Ectodermal cell (in vitro differentiated cells): ENCODE results near the gene MICOS13. TPM values are rescaled to one million over a fixed set of nuclear protein-coding genes. Genes with fewer than 3 reads are reported as not detected.

Experiments
- H3K27ac ChIP-seq: 2 replicates; pipeline ENCODE4 v1.7.0; 2013; ENCODE audit warnings: mild to moderate bottlenecking, low read depth, low read length; ENCODE audit not compliant: insufficient read depth, poor library complexity, severe bottlenecking
- H3K27me3 ChIP-seq: 2 replicates; pipeline ENCODE4 v1.7.0; 2013; ENCODE audit warnings: mild to moderate bottlenecking, low read length; ENCODE audit not compliant: insufficient read depth, control insufficient read depth, poor library complexity, severe bottlenecking
- H3K36me3 ChIP-seq: one replicate; pipeline ENCODE4 v1.7.0; 2013; ENCODE audit warnings: low read length; ENCODE audit not compliant: control insufficient read depth, insufficient read depth
- H3K4me1 ChIP-seq: one replicate; pipeline ENCODE4 v1.7.0; 2013; ENCODE audit warnings: low read length; ENCODE audit not compliant: control insufficient read depth, insufficient read depth
- H3K4me3 ChIP-seq: 2 replicates; pipeline ENCODE4 v1.7.0; 2013; ENCODE audit warnings: low read depth, low read length, control low read depth; ENCODE audit not compliant: insufficient read depth
- H3K9me3 ChIP-seq: 2 replicates; pipeline ENCODE4 v1.7.0; 2013; ENCODE audit warnings: mild to moderate bottlenecking, low read length, moderate library complexity; ENCODE audit not compliant: control insufficient read depth
- WGBS, 2 experiments: methylation state at CpG; one replicate each; pipeline ENCODE4 v1.1.7; 2013; ENCODE audit warnings: missing lambda C conversion rate in 2 of 2; 5-methylcytosine and 5-hydroxymethylcytosine counted together
- polyA plus RNA-seq, 4 experiments: library from polyadenylated mRNA; stranded (reverse); fragments of 50-300 nt; gene quantifications; one replicate each; pipeline ENCODE4 v1.2.3, GENCODE V29; 2013

Gene MICOS13, protein sequence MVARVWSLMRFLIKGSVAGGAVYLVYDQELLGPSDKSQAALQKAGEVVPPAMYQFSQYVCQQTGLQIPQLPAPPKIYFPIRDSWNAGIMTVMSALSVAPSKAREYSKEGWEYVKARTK
- polyA plus RNA-seq (2013, experiment 1 of 4) = 16.3 TPM
- 18.0 TPM for polyA plus RNA-seq (2013, experiment 2 of 4)
- polyA plus RNA-seq (2013, experiment 3 of 4) = 22.3 TPM
- 22.4 TPM for polyA plus RNA-seq (2013, experiment 4 of 4)

GRCh38 chr19:5680437-5681368 is at the start of gene MICOS13, which contains the start of gene HSD11B1L:
Gene MICOS13 (minus strand): TSS chr19:5680516. CDS start chr19:5680486, 30 bp downstream.
Gene HSD11B1L (plus strand): TSS chr19:5681027. CDS start chr19:5684833, 3,806 bp downstream.
- WGBS, 2 experiments = 2 to 3% methylated on average over 94 of the region's 94 CpGs
- peaks cover 3% of the 10 kb centered on the region for H3K36me3 ChIP-seq
- H3K27me3 ChIP-seq = no peaks in the 10 kb centered on the region
- no peaks in the 10 kb centered on the region for H3K9me3 ChIP-seq
- peak within 1 kb of the TSS; percentile 83 for H3K4me3 ChIP-seq
- peaks cover 13% of the 10 kb centered on the region for H3K4me1 ChIP-seq
- H3K27ac ChIP-seq = peak within 1 kb of the TSS; percentile 80

- Histone ChIP-seq H3K36me3 (no peaks in the 10 kb centered on the region), H3K4me3 (no peak overlapping the region), H3K4me1 (no peaks in the 10 kb centered on the region), H3K9me3 (no peaks in the 10 kb centered on the region), H3K27me3 (peaks cover 3% of the 10 kb centered on the region), H3K27ac (no peak overlapping the region)
- 84 to 90% methylated on average over 4 of the region's 4 CpGs for WGBS, 2 experiments
These were observed 47.2 kb upstream of the MICOS13 start for GRCh38 chr19:5727453-5728050.

GRCh38 chr19:5719961-5720790 is 39.9 kb upstream of the MICOS13 start, which contains the start of the genes CATSPERD and LONP1:
Gene CATSPERD (plus strand): TSS chr19:5720637. CDS start chr19:5720738, 101 bp downstream.
Gene LONP1 (minus strand): TSS chr19:5720146. CDS start chr19:5720132, 14 bp downstream.
- WGBS, 2 experiments = 1% methylated on average over 90 of the region's 90 CpGs

DNA sequence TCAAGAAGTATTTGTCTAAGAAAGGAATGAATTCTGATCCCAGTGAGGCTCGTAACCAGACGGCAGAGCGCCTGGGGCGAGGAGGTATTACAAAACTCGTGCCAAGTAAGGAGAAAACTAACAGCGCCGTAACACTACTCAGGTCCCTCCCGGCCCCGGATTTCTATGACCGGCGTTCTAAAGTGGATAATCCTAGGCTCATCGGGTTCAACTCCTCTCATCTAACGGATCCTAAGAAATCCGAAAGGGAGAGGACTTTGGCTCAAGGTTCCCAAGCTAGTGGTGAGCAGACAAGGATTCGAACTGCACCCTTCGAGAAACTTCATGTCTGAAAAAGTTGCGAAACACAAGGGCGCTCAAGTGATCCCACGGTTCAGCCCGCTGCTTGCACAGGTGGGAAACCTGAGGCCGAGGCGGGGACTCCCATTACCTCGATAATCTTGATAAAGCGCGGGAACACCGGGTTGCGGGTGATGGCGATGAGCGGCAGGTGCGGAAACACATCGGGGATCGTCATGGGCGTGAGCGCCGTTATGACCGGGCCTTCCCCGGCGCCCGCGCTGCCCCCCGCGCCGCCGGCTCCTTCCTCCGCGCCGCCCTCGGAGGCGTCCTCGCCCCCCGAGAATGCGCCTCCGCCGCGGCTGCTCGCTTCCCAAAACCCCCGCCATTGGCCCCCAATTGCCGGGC is 39.1 kb upstream of the MICOS13 start:
- WGBS, 2 experiments = 1% methylated on average over 58 of the region's 58 CpGs
- Histone ChIP-seq H3K4me1 (peaks cover 8% of the 10 kb centered on the region), H3K4me3 (peak overlapping the region; percentile 73), H3K27ac (peak overlapping the region; percentile 76), H3K9me3 (no peaks in the 10 kb centered on the region), H3K36me3 (peaks cover 6% of the 10 kb centered on the region), H3K27me3 (no peaks in the 10 kb centered on the region)

More at GRCh38 chr19:5719961-5720790, 39.9 kb upstream of the MICOS13 start, which contains the start of the genes CATSPERD and LONP1:
- Histone ChIP-seq H3K27ac (peak within 1 kb of the TSS; percentile 91), H3K9me3 (no peaks in the 10 kb centered on the region), H3K4me1 (peaks cover 8% of the 10 kb centered on the region), H3K36me3 (peaks cover 6% of the 10 kb centered on the region), H3K27me3 (no peaks in the 10 kb centered on the region), H3K4me3 (peak within 1 kb of the TSS; percentile 73)

GRCh38 chr19:5718579-5719273 is 38.4 kb upstream of the MICOS13 start:
- H3K27ac ChIP-seq = no peak overlapping the region

GRCh38 chr19:5718037-5718578 is 37.8 kb upstream of the MICOS13 start:
- 86 to 90% methylated on average over 14 of the region's 14 CpGs for WGBS, 2 experiments
- Histone ChIP-seq H3K9me3 (no peaks in the 10 kb centered on the region), H3K27ac (no peak overlapping the region), H3K4me3 (peak overlapping the region; percentile 73), H3K36me3 (peaks cover 12% of the 10 kb centered on the region), H3K27me3 (no peaks in the 10 kb centered on the region), H3K4me1 (peaks cover 8% of the 10 kb centered on the region)

More at GRCh38 chr19:5718579-5719273, 38.4 kb upstream of the MICOS13 start:
- Histone ChIP-seq H3K4me3 (peak overlapping the region; percentile 73), H3K36me3 (peaks cover 10% of the 10 kb centered on the region), H3K9me3 (no peaks in the 10 kb centered on the region), H3K4me1 (peaks cover 8% of the 10 kb centered on the region), H3K27me3 (no peaks in the 10 kb centered on the region)
- WGBS, 2 experiments = 13 to 33% methylated on average over 9 to 11 of the region's 11 CpGs

- no peaks in the 10 kb centered on the region for H3K27me3 ChIP-seq
- H3K4me3 ChIP-seq = no peak overlapping the region
- peaks cover 8% of the 10 kb centered on the region for H3K4me1 ChIP-seq
- WGBS, 2 experiments = 96 to 97% methylated on average over 8 of the region's 8 CpGs
- H3K27ac ChIP-seq = no peak overlapping the region
- H3K36me3 ChIP-seq = peaks cover 18% of the 10 kb centered on the region
- H3K9me3 ChIP-seq = no peaks in the 10 kb centered on the region
These were observed 37.1 kb upstream of the MICOS13 start for GRCh38 chr19:5717215-5717935.

GRCh38 chr19:5714816-5715215 is 34.5 kb upstream of the MICOS13 start:
- Histone ChIP-seq H3K27ac (no peak overlapping the region), H3K27me3 (no peaks in the 10 kb centered on the region), H3K9me3 (no peaks in the 10 kb centered on the region), H3K4me3 (no peak overlapping the region), H3K4me1 (peaks cover 8% of the 10 kb centered on the region), H3K36me3 (peaks cover 38% of the 10 kb centered on the region)
- whole genome bisulfite sequencing, 2 experiments = 94% methylated on average over 10 of the region's 10 CpGs
